Fibroblast of lung (primary cell): ENCODE results near the gene ACP2. TPM values are rescaled to one million over a fixed set of nuclear protein-coding genes. Genes with fewer than 3 reads are reported as not detected.

Experiments used
- DNase-seq, 2 donors: peaks; one replicate each; pipeline versions ENCODE4 v3.0.0 to v3.0.0-alpha.2; 2010; ENCODE audit warnings: low read depth in 2 of 2
- H2AFZ ChIP-seq: 2 replicates; pipeline ENCODE4 v1.5.1; 2012; ENCODE audit warnings: low read length, control low read depth, inconsistent platforms
- H3K27ac ChIP-seq: 2 replicates; pipeline ENCODE4 v1.5.1; 2011; ENCODE audit warnings: low read length, control low read depth; ENCODE audit not compliant: insufficient read depth
- H3K27me3 ChIP-seq: 2 replicates; pipeline ENCODE4 v1.5.1; 2011; ENCODE audit warnings: mild to moderate bottlenecking, low read length; ENCODE audit not compliant: control insufficient read depth, insufficient read depth
- H3K36me3 ChIP-seq: 2 replicates; pipeline ENCODE4 v1.5.1; 2011; ENCODE audit warnings: low read length; ENCODE audit not compliant: control insufficient read depth, insufficient read depth
- H3K4me1 ChIP-seq: 2 replicates; pipeline ENCODE4 v1.5.1; 2011; ENCODE audit warnings: low read length; ENCODE audit not compliant: control insufficient read depth, insufficient read depth; ENCODE audit errors: extremely low read depth
- H3K4me2 ChIP-seq: 2 replicates; pipeline ENCODE4 v1.5.1; 2011; ENCODE audit warnings: low read length, control low read depth; ENCODE audit not compliant: insufficient read depth; ENCODE audit errors: extremely low read depth
- H3K4me3 ChIP-seq, 4 experiments: fragments of 200-600 bp in 1 of 4; sonication (generic) in 1 of 4; replicated peaks in 1 of 4; 2 replicates each; pipeline ENCODE4 v1.5.1; 2011 to 2016; ENCODE audit warnings: low read length in 4 of 4, low read depth in 3 of 4, mild to moderate bottlenecking in 3 of 4, control low read depth in 2 of 4, inconsistent platforms in 1 of 4, mixed read lengths in 1 of 4; ENCODE audit not compliant: insufficient read depth in 1 of 4; ENCODE audit errors: control extremely low read depth in 1 of 4
- H3K79me2 ChIP-seq: 2 replicates; pipeline ENCODE4 v1.5.1; 2012; ENCODE audit warnings: mild to moderate bottlenecking, low read length, inconsistent platforms; ENCODE audit not compliant: control insufficient read depth, insufficient read depth
- H3K9ac ChIP-seq: 2 replicates; pipeline ENCODE4 v1.5.1; 2011; ENCODE audit warnings: mild to moderate bottlenecking, low read length, control low read depth; ENCODE audit not compliant: insufficient read depth
- H3K9me3 ChIP-seq: 2 replicates; pipeline ENCODE4 v1.5.1; 2012; ENCODE audit warnings: low read depth, low read length; ENCODE audit not compliant: control insufficient read depth, insufficient read depth
- H4K20me1 ChIP-seq: 2 replicates; pipeline ENCODE4 v1.5.1; 2011; ENCODE audit warnings: low read length; ENCODE audit not compliant: control insufficient read depth, insufficient read depth; ENCODE audit errors: extremely low read depth
- EZH2 ChIP-seq: IDR thresholded peaks from 2 replicates; pipeline ENCODE4 v1.5.1; 2012; ENCODE audit warnings: low read length, control low read depth, mild to moderate bottlenecking; ENCODE audit errors: missing control alignments
- polyA plus RNA-seq, 2 donors: library from polyadenylated mRNA; depleted of rRNA in 1 of 2; stranded (reverse) in 1 of 2; unstranded in 1 of 2; fragments of >200 nt; gene quantifications; 2 replicates each; pipeline ENCODE4 v1.2.1, GENCODE V29; 2011 to 2012; ENCODE audit warnings: missing spikeins in 1 of 2
- total RNA-seq: library from RNA; depleted of rRNA; stranded (reverse); fragments of >200 nt; gene quantifications from 2 replicates; pipeline ENCODE4 v1.2.1, GENCODE V29; 2014
- TF ChIP-seq, protein P1 (sequence below), 2 donors: IDR thresholded peaks in 1 of 2; conservative IDR thresholded peaks in 1 of 2; 1 replicate in 1 of 2; 2 replicates in 1 of 2; pipeline ENCODE4 v1.5.1; 2011 to 2012; ENCODE audit warnings: low read length in 2 of 2, control low read depth in 1 of 2, inconsistent platforms in 1 of 2, low read depth in 1 of 2, mild to moderate bottlenecking in 1 of 2

ACP2 gene
- total and polyA plus RNA-seq, 2 donors (not counting 1 experiment from before 2014, with no cell fraction given) = 18.9 to 23.9 TPM

DNA sequence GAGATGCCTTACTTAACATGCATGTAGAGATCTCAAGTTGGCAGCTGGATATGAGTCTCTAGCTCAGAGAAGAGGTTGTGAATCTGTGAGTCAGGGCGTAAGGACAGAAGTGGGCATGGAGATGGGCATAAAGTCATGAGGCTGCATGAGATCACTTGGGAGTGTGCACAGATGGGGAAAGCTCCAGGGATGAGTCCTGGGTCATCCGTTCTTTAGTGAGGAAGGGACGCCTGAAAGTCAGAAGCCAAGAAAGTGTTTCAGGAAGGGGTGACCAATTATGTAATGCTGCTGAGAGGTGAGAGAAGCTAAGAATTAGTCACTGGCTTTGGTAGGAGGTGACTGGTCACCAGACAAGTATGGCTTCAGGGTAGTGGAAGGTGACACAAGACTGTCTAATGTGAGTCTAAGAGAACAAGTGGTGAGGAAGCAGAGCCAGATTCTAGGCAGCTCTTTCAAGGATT lies 6.7 kb downstream of the ACP2 start:
- Histone ChIP-seq H3K36me3 (peaks cover 38% of the 10 kb centered on the region), H3K4me2 (no peak overlapping the region), H4K20me1 (no peaks in the 10 kb centered on the region), H3K4me1 (peaks cover 2% of the 10 kb centered on the region), H3K79me2 (no peaks in the 10 kb centered on the region), H3K9ac (no peak overlapping the region), H3K9me3 (no peaks in the 10 kb centered on the region), H2AFZ (no peak overlapping the region), H3K4me3 (no peak overlapping the region), H3K27ac (no peak overlapping the region), H3K27me3 (no peaks in the 10 kb centered on the region)
- TF ChIP-seq, protein P1, sequence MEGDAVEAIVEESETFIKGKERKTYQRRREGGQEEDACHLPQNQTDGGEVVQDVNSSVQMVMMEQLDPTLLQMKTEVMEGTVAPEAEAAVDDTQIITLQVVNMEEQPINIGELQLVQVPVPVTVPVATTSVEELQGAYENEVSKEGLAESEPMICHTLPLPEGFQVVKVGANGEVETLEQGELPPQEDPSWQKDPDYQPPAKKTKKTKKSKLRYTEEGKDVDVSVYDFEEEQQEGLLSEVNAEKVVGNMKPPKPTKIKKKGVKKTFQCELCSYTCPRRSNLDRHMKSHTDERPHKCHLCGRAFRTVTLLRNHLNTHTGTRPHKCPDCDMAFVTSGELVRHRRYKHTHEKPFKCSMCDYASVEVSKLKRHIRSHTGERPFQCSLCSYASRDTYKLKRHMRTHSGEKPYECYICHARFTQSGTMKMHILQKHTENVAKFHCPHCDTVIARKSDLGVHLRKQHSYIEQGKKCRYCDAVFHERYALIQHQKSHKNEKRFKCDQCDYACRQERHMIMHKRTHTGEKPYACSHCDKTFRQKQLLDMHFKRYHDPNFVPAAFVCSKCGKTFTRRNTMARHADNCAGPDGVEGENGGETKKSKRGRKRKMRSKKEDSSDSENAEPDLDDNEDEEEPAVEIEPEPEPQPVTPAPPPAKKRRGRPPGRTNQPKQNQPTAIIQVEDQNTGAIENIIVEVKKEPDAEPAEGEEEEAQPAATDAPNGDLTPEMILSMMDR (conservative IDR thresholded peaks at IDR 0.05 in 1 of 2, IDR thresholded peaks at IDR 0.05 in 1 of 2; ENCODE audit: low read depth in 1 of 2, low read length in 2 of 2) = no peak
- TF ChIP-seq EZH2 = no peak
- peak in 1 of 2 donors; percentile 31 for DNase-seq

- Histone ChIP-seq H3K4me3 (no peak overlapping the region), H3K9ac (no peak overlapping the region), H3K4me1 (peaks cover 4% of the 10 kb centered on the region), H3K9me3 (no peaks in the 10 kb centered on the region), H3K27ac (no peak overlapping the region), H3K4me2 (no peak overlapping the region), H2AFZ (no peak overlapping the region), H4K20me1 (no peaks in the 10 kb centered on the region), H3K36me3 (peaks cover 30% of the 10 kb centered on the region), H3K79me2 (no peaks in the 10 kb centered on the region), H3K27me3 (no peaks in the 10 kb centered on the region)
- TF ChIP-seq EZH2 = no peak
- TF ChIP-seq, protein P1 (conservative IDR thresholded peaks at IDR 0.05 in 1 of 2, IDR thresholded peaks at IDR 0.05 in 1 of 2; ENCODE audit: low read depth in 1 of 2, low read length in 2 of 2) = no peak
- DNase-seq = no peak
Observed at GRCh38 chr11:47239852-47240251, 8.8 kb downstream of the ACP2 start.

- H3K4me2 ChIP-seq = no peak overlapping the region
- H3K4me3 ChIP-seq = no peak overlapping the region
- H3K4me1 ChIP-seq = peaks cover 9% of the 10 kb centered on the region
- H3K27me3 ChIP-seq = no peaks in the 10 kb centered on the region
- H2AFZ ChIP-seq = no peak overlapping the region
- H3K27ac ChIP-seq = no peak overlapping the region
- no peak overlapping the region for H3K9ac ChIP-seq
- peaks cover 23% of the 10 kb centered on the region for H3K36me3 ChIP-seq
- H3K79me2 ChIP-seq = no peaks in the 10 kb centered on the region
- H3K9me3 ChIP-seq = no peaks in the 10 kb centered on the region
- TF ChIP-seq, protein P1 (conservative IDR thresholded peaks at IDR 0.05 in 1 of 2, IDR thresholded peaks at IDR 0.05 in 1 of 2; ENCODE audit: low read depth in 1 of 2, low read length in 2 of 2) = no peak
- TF ChIP-seq EZH2 = no peak
- peak; percentile 38 to 49 for DNase-seq
- no peaks in the 10 kb centered on the region for H4K20me1 ChIP-seq
Observed at GRCh38 chr11:47236482-47236881, 12.1 kb downstream of the ACP2 start.
